ENCODE data around the gene LCP1.

GRCh38 chr13:46171739-46172138, 10.2 kb downstream of the LCP1 start:
- TF ChIP-seq CTCF (IDR thresholded peaks at IDR 0.05 in 4 of 5, conservative IDR thresholded peaks at IDR 0.05 in 1 of 5): no peak
- no peak for TF ChIP-seq POLR2A (IDR thresholded peaks at IDR 0.05)
